OCI-LY7 (cell line): ENCODE measurements around the gene GPR156. TPM values are rescaled to one million over a fixed set of nuclear protein-coding genes. Genes with fewer than 3 reads are reported as not detected.

ENCODE experiments used
- BruUV-seq: library from RNA; stranded (reverse); fragments of 400-500 nt; replicated peaks from 2 replicates; lab custom pipeline; 2021; lab: Mats Ljungman, UMichigan
- CTCF ChIA-PET: fragments of 300-600 bp; sonication (Branson Sonifier 250); formaldehyde crosslinking; loops from one replicate; lab custom pipeline; 2022; ENCODE audit warnings: antibody characterized with exemption; ENCODE audit not compliant: unreplicated experiment; lab: Charles Lee
- POLR2A ChIA-PET: fragments of 300-600 bp; sonication (Branson Sonifier 250); formaldehyde crosslinking; loops from one replicate; lab custom pipeline; 2022; ENCODE audit warnings: antibody characterized with exemption; lab: Charles Lee
- DNase-seq: peaks from one replicate; pipeline ENCODE4 v3.0.0-alpha.2; 2015; ENCODE audit warnings: low spot score
- H2AFZ ChIP-seq: fragments of 200-600 bp; sonication (generic), shearing (Covaris generic); 2 replicates; pipeline ENCODE4 v1.6.1; 2014; ENCODE audit warnings: mild to moderate bottlenecking, antibody characterized with exemption, low read length, moderate library complexity
- H3K27ac ChIP-seq: fragments of 200-600 bp; sonication (generic); 2 replicates; pipeline ENCODE4 v1.5.1; 2014; ENCODE audit warnings: mixed run types, low read depth, mild to moderate bottlenecking, moderate library complexity, low read length, inconsistent platforms; ENCODE audit not compliant: poor library complexity, severe bottlenecking
- H3K36me3 ChIP-seq: fragments of 200-600 bp; sonication (generic); 2 replicates; pipeline ENCODE4 v1.6.1; 2014; ENCODE audit warnings: mild to moderate bottlenecking, antibody characterized with exemption, low read length, moderate library complexity, mixed read lengths; ENCODE audit not compliant: insufficient read depth
- H3K4me1 ChIP-seq: fragments of 200-600 bp; sonication (generic); 2 replicates; pipeline ENCODE4 v1.5.1; 2014; ENCODE audit warnings: mild to moderate bottlenecking, low read length; ENCODE audit not compliant: insufficient read depth, poor library complexity, severe bottlenecking
- H3K4me2 ChIP-seq: fragments of 200-600 bp; sonication (generic); 2 replicates; pipeline ENCODE4 v1.6.1; 2014; ENCODE audit warnings: mild to moderate bottlenecking, low read length
- H3K4me3 ChIP-seq: fragments of 200-600 bp; sonication (generic); 2 replicates; pipeline ENCODE4 v1.5.1; 2014; ENCODE audit warnings: mild to moderate bottlenecking, low read depth, low read length; ENCODE audit not compliant: poor library complexity, severe bottlenecking
- H3K79me2 ChIP-seq: fragments of 200-600 bp; sonication (generic); 2 replicates; pipeline ENCODE4 v1.6.1; 2016; ENCODE audit warnings: low read depth, mild to moderate bottlenecking, low read length, moderate library complexity, mixed read lengths; ENCODE audit not compliant: insufficient read depth
- H3K9me2 ChIP-seq: fragments of 200-600 bp; sonication (generic); 2 replicates; pipeline ENCODE4 v1.6.1; 2016; ENCODE audit warnings: mild to moderate bottlenecking, low read length, mixed read lengths; ENCODE audit not compliant: insufficient read depth
- H3K9me3 ChIP-seq: fragments of 200-600 bp; sonication (generic); 2 replicates; pipeline ENCODE4 v1.6.1; 2014; ENCODE audit warnings: mild to moderate bottlenecking, mixed run types, low read length, mixed read lengths
- H4K20me1 ChIP-seq: fragments of 200-600 bp; sonication (generic); 2 replicates; pipeline ENCODE4 v1.6.1; 2014; ENCODE audit warnings: mild to moderate bottlenecking, antibody characterized with exemption, low read length, moderate library complexity, mixed read lengths; ENCODE audit not compliant: insufficient read depth
- EZH2phosphoT487 ChIP-seq: fragments of 200-600 bp; sonication (generic); IDR thresholded peaks from 2 replicates; pipeline ENCODE4 v1.6.1; 2018; ENCODE audit warnings: low read depth, borderline replicate concordance, mild to moderate bottlenecking, mixed run types, antibody characterized with exemption, low read length, moderate library complexity, mixed read lengths
- intact Hi-C: fragments of 100-400 bp; cut with micrococcal nuclease; formaldehyde crosslinking; loops from one replicate; pipeline ENCODE4 v1.10.0; 2022; ENCODE audit not compliant: unreplicated experiment
- total RNA-seq, 2 experiments: library from RNA; depleted of rRNA in 1 of 2; stranded (reverse); fragments of >200 nt in 1 of 2; shearing (Covaris generic) in 1 of 2; gene quantifications; 2 replicates each; pipeline ENCODE4 v1.2.3, GENCODE V29; 2014 to 2022
- TF ChIP-seq, protein P1 (sequence below): fragments of 200-600 bp; sonication (generic); conservative IDR thresholded peaks from 2 replicates; pipeline ENCODE4 v1.5.1; 2014; ENCODE audit warnings: mild to moderate bottlenecking, antibody characterized with exemption, low read length, moderate library complexity, mixed read lengths

Gene GPR156
- total RNA-seq, 2 experiments from 2014 or later = 0.03 to 0.13 TPM

DNA sequence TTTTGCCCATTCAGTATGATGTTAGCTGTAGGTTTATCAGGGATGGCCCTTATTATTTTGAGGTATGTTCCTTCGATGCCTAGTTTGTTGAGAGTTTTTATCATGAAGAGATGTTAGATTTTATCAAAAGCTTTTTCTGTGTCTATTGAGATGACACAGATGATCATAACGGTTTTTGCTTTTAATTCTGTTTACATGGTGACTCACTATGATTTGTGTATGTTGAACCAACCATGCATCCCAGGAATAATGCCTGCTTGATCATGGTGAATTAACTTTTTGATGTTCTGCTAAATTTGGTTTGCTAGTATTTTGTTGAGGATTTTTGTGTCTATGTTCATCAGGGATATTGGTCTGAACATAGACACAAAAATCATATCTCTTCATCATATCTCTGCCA, 8.3 kb downstream of the GPR156 start:
- Histone ChIP-seq H3K9me2 (no peaks in the 10 kb centered on the region), H4K20me1 (no peaks in the 10 kb centered on the region), H3K4me2 (no peak overlapping the region), H3K79me2 (no peaks in the 10 kb centered on the region), H3K9me3 (no peaks in the 10 kb centered on the region), H3K27ac (no peak overlapping the region), H2AFZ (no peak overlapping the region), H3K4me1 (no peaks in the 10 kb centered on the region), H3K36me3 (no peaks in the 10 kb centered on the region), H3K4me3 (no peak overlapping the region)
- intact Hi-C loops = no loop called here
- no TSS peak for BruUV-seq
- TF ChIP-seq EZH2phosphoT487 = no peak
- TF ChIP-seq, protein P1, sequence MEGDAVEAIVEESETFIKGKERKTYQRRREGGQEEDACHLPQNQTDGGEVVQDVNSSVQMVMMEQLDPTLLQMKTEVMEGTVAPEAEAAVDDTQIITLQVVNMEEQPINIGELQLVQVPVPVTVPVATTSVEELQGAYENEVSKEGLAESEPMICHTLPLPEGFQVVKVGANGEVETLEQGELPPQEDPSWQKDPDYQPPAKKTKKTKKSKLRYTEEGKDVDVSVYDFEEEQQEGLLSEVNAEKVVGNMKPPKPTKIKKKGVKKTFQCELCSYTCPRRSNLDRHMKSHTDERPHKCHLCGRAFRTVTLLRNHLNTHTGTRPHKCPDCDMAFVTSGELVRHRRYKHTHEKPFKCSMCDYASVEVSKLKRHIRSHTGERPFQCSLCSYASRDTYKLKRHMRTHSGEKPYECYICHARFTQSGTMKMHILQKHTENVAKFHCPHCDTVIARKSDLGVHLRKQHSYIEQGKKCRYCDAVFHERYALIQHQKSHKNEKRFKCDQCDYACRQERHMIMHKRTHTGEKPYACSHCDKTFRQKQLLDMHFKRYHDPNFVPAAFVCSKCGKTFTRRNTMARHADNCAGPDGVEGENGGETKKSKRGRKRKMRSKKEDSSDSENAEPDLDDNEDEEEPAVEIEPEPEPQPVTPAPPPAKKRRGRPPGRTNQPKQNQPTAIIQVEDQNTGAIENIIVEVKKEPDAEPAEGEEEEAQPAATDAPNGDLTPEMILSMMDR = no peak
- no peak for DNase-seq
- CTCF ChIA-PET = no interaction called here
- POLR2A ChIA-PET = no interaction called here

DNA sequence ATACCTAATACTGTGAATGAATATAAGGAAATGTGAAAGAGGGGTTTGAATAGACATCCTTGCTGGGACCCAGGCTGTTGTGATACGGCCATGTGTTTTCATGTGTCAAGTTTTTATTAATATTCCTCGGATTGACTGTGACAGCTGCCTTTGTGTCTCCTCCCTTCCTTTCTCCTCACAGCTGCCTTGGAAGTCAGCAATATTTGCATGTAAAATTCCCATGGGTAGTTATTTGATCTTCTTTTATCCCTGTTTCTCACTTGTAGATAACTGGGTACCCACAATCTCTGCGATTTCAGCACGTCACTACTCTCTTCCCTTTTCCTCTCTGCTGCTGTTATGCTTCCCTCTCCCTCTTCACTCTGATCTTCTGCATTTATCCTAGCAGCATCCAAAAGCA, 9.4 kb downstream of the GPR156 start:
- POLR2A ChIA-PET = no interaction called here
- Histone ChIP-seq H2AFZ (no peak overlapping the region), H3K79me2 (no peaks in the 10 kb centered on the region), H3K9me3 (no peaks in the 10 kb centered on the region), H3K27ac (no peak overlapping the region), H3K4me2 (no peak overlapping the region), H4K20me1 (no peaks in the 10 kb centered on the region), H3K4me1 (no peaks in the 10 kb centered on the region), H3K4me3 (no peak overlapping the region), H3K36me3 (no peaks in the 10 kb centered on the region), H3K9me2 (no peaks in the 10 kb centered on the region)
- no peak for TF ChIP-seq EZH2phosphoT487
- TF ChIP-seq, protein P1 = no peak
- intact Hi-C loops = no loop called here
- CTCF ChIA-PET = no interaction called here
- BruUV-seq = no TSS peak
- DNase-seq = no peak

DNA sequence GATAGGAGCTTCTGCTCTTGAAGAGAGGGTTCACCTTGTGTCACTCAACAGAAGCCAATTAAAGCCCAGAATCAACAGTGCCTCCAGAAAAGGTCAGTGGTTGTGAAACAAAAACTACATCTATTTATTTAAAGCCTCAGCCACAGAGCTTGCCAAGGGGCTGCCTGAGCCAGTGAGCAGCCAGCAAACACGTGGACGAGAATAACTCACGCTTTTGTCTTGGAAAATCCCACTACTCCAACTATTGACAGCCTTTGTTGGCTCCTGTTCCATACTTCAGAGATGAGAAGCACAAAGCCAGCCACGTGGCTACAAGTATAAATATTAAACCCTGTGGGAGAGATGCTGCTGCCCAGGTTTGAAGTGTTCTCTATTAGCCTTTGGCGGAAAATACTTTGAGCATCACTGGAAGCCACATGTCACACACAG, 10.3 kb downstream of the GPR156 start:
- H4K20me1 ChIP-seq = no peaks in the 10 kb centered on the region
- no peaks in the 10 kb centered on the region for H3K79me2 ChIP-seq
- TF ChIP-seq EZH2phosphoT487 = no peak
- TF ChIP-seq, protein P1 = no peak
- DNase-seq = no peak
- H3K9me2 ChIP-seq = no peaks in the 10 kb centered on the region
- H3K27ac ChIP-seq = no peak overlapping the region
- no peaks in the 10 kb centered on the region for H3K9me3 ChIP-seq
- no TSS peak for BruUV-seq
- no peaks in the 10 kb centered on the region for H3K4me1 ChIP-seq
- no peak overlapping the region for H2AFZ ChIP-seq
- no peak overlapping the region for H3K4me3 ChIP-seq
- no peaks in the 10 kb centered on the region for H3K36me3 ChIP-seq
- ChIA-PET CTCF (no interaction called here), POLR2A (no interaction called here)
- intact Hi-C loops = no loop called here
- no peak overlapping the region for H3K4me2 ChIP-seq
